SK-N-SH treated with all-trans-retinoic acid at 6 μM for 48 hours (cell line): Measurements from ENCODE around the gene THAP2.

Experiments
- ATAC-seq: fragments of 200-7000 bp; cut with Tn5 transposase; 3 replicates; pipeline ENCODE4 v1.9.1; 2020; ENCODE audit warnings: mild to moderate bottlenecking, moderate library complexity
- ARNTL ChIP-seq: fragments of 450-650 bp; formaldehyde crosslinking; IDR thresholded peaks from 2 replicates; pipeline ENCODE4 v1.5.0; 2020; ENCODE audit warnings: low read depth, mild to moderate bottlenecking, moderate library complexity, borderline replicate concordance
- BACH2 ChIP-seq: fragments of 250-450 bp; sonication (Bioruptor Pico); IDR thresholded peaks from 2 replicates; pipeline ENCODE4 v1.9.0; 2021; ENCODE audit warnings: mild to moderate bottlenecking, borderline replicate concordance
- CREB5 ChIP-seq: fragments of 250-450 bp; sonication (Bioruptor Pico); IDR thresholded peaks from 2 replicates; pipeline ENCODE4 v1.5.1; 2020; ENCODE audit warnings: low read depth, mild to moderate bottlenecking, moderate library complexity
- CSDC2 ChIP-seq: fragments of 250-450 bp; sonication (Bioruptor Pico); IDR thresholded peaks from 2 replicates; pipeline ENCODE4 v1.5.0; 2020; ENCODE audit warnings: mild to moderate bottlenecking, moderate library complexity
- CSRNP3 ChIP-seq: fragments of 250-450 bp; sonication (Bioruptor Pico); IDR thresholded peaks from 2 replicates; pipeline ENCODE4 v1.5.1; 2021; ENCODE audit warnings: mild to moderate bottlenecking, moderate library complexity
- GLIS3 ChIP-seq: fragments of 250-450 bp; sonication (Bioruptor Pico); IDR thresholded peaks from 2 replicates; pipeline ENCODE4 v1.5.0; 2020; ENCODE audit warnings: mild to moderate bottlenecking, moderate library complexity
- ISL1 ChIP-seq: fragments of 250-450 bp; sonication (Bioruptor Pico); IDR thresholded peaks from 2 replicates; pipeline ENCODE4 v2.1.2; 2022; ENCODE audit warnings: mild to moderate bottlenecking, moderate library complexity
- OSR1 ChIP-seq: fragments of 250-450 bp; sonication (Bioruptor Pico); IDR thresholded peaks from 2 replicates; pipeline ENCODE4 v1.8.0; 2022; ENCODE audit warnings: moderate library complexity, mild to moderate bottlenecking, inconsistent platforms
- PATZ1 ChIP-seq: fragments of 250-450 bp; sonication (Bioruptor Pico); IDR thresholded peaks from 2 replicates; pipeline ENCODE4 v1.8.0; 2020; ENCODE audit warnings: mild to moderate bottlenecking, moderate library complexity, borderline replicate concordance
- POU6F1 ChIP-seq: fragments of 250-450 bp; sonication (Bioruptor Pico); IDR thresholded peaks from 2 replicates; pipeline ENCODE4 v1.8.0; 2021; ENCODE audit warnings: low read depth, mild to moderate bottlenecking, moderate library complexity, borderline replicate concordance
- PPARA ChIP-seq: fragments of 250-450 bp; sonication (Bioruptor Pico); IDR thresholded peaks from 2 replicates; pipeline ENCODE4 v1.5.0; 2020; ENCODE audit warnings: mild to moderate bottlenecking, borderline replicate concordance
- RARB ChIP-seq: fragments of 250-450 bp; sonication (Bioruptor Pico); IDR thresholded peaks from 2 replicates; pipeline ENCODE4 v1.8.0; 2021; ENCODE audit warnings: mild to moderate bottlenecking, moderate library complexity
- SNAI2 ChIP-seq: fragments of 250-450 bp; sonication (Bioruptor Pico); IDR thresholded peaks from 2 replicates; pipeline ENCODE4 v1.5.0; 2020; ENCODE audit warnings: mild to moderate bottlenecking, moderate library complexity
- TCF4 ChIP-seq: fragments of 250-450 bp; sonication (Bioruptor Pico); IDR thresholded peaks from 2 replicates; pipeline ENCODE4 v1.8.0; 2021; ENCODE audit warnings: mild to moderate bottlenecking, moderate library complexity, borderline replicate concordance
- TOX ChIP-seq: fragments of 250-450 bp; sonication (Bioruptor Pico); IDR thresholded peaks from 2 replicates; pipeline ENCODE4 v1.8.0; 2021; ENCODE audit warnings: mild to moderate bottlenecking, moderate library complexity, borderline replicate concordance
- TSHZ2 ChIP-seq: fragments of 250-450 bp; sonication (Bioruptor Pico); IDR thresholded peaks from 2 replicates; pipeline ENCODE4 v1.5.0; 2020; ENCODE audit warnings: mild to moderate bottlenecking, moderate library complexity
- ZC3H10 ChIP-seq: fragments of 250-450 bp; sonication (Bioruptor Pico); IDR thresholded peaks from 2 replicates; pipeline ENCODE4 v1.5.1; 2021; ENCODE audit warnings: mild to moderate bottlenecking, moderate library complexity
- ZFP30 ChIP-seq: fragments of 450-650 bp; formaldehyde crosslinking; IDR thresholded peaks from 2 replicates; pipeline ENCODE4 v1.5.0; 2022; ENCODE audit warnings: mild to moderate bottlenecking, moderate library complexity
- ZNF565 ChIP-seq: fragments of 450-650 bp; formaldehyde crosslinking; conservative IDR thresholded peaks from 2 replicates; pipeline ENCODE4 v1.5.0; 2020; ENCODE audit warnings: low read depth, mild to moderate bottlenecking, moderate library complexity
- ZNF70 ChIP-seq: fragments of 450-650 bp; formaldehyde crosslinking; IDR thresholded peaks from 2 replicates; pipeline ENCODE4 v1.5.0; 2020; ENCODE audit warnings: mild to moderate bottlenecking, moderate library complexity
- ZNF8 ChIP-seq: fragments of 450-650 bp; formaldehyde crosslinking; IDR thresholded peaks from 2 replicates; pipeline ENCODE4 v1.5.0; 2020; ENCODE audit warnings: mild to moderate bottlenecking, moderate library complexity

THAP2 gene

GRCh38 chr12:71663561-71664410, at the start of gene THAP2, which contains the start of gene ZFC3H1:
Gene THAP2 (plus strand): TSS chr12:71664301. CDS start chr12:71664510, 209 bp downstream.
Gene ZFC3H1 (minus strand): TSS chr12:71663848. CDS start chr12:71663610, 238 bp downstream.
- TF ChIP-seq ARNTL (CRISPR knock-in tag) (0 out of 2 replicates have a peak, but pooled peaks have one; percentile 57), ZNF565 (CRISPR knock-in tag) (0 out of 2 replicates have a peak, but pooled peaks have one; percentile 68), POU6F1 (CRISPR knock-in tag) (no peak), GLIS3 (CRISPR knock-in tag) (0 out of 2 replicates have a peak, but pooled peaks have one; percentile 16), ZFP30 (CRISPR knock-in tag) (0 out of 2 replicates have a peak, but pooled peaks have one; percentile 8), PPARA (no peak), ZNF70 (peak; percentile 78), TSHZ2 (CRISPR knock-in tag) (peak; percentile 20; the same call in 1 of the 2 replicates), OSR1 (CRISPR knock-in tag) (no peak), ZNF8 (CRISPR knock-in tag) (no peak), TOX (CRISPR knock-in tag) (no peak)

GRCh38 chr12:71621938-71622337, 42.2 kb upstream of the THAP2 start:
- TF ChIP-seq ZNF565 (CRISPR knock-in tag), result no peak
- no peak for TF ChIP-seq ZNF70
- no peak for TF ChIP-seq TCF4 (CRISPR knock-in tag)
- no peak for TF ChIP-seq GLIS3 (CRISPR knock-in tag)
- no peak for TF ChIP-seq SNAI2 (CRISPR knock-in tag)
- TF ChIP-seq PPARA, result no peak
- no peak for TF ChIP-seq ZNF8 (CRISPR knock-in tag)
- no peak for TF ChIP-seq CSRNP3 (CRISPR knock-in tag)
- no peak for TF ChIP-seq ISL1 (CRISPR knock-in tag)
- no peak for TF ChIP-seq CSDC2
- no peak for TF ChIP-seq ZC3H10
- TF ChIP-seq RARB (CRISPR knock-in tag), result no peak
- TF ChIP-seq ARNTL (CRISPR knock-in tag), result no peak
- no peak for ATAC-seq

More at GRCh38 chr12:71663561-71664410, at the start of gene THAP2, which contains the start of gene ZFC3H1:
- peak; percentile 94 for ATAC-seq

GRCh38 chr12:71625476-71625875, 38.6 kb upstream of the THAP2 start:
- ATAC-seq, result no peak
- TF ChIP-seq CSRNP3 (CRISPR knock-in tag) (no peak), PATZ1 (CRISPR knock-in tag) (no peak), BACH2 (CRISPR knock-in tag) (no peak), CSDC2 (no peak), ZC3H10 (no peak), ZNF8 (CRISPR knock-in tag) (no peak), OSR1 (CRISPR knock-in tag) (no peak), TCF4 (CRISPR knock-in tag) (no peak), ZNF565 (CRISPR knock-in tag) (no peak), GLIS3 (CRISPR knock-in tag) (no peak), ZNF70 (no peak), CREB5 (CRISPR knock-in tag) (no peak), PPARA (no peak), TOX (CRISPR knock-in tag) (no peak), ISL1 (CRISPR knock-in tag) (no peak), SNAI2 (CRISPR knock-in tag) (no peak)
- TF ChIP-seq, all 23 proteins: peak for 0
